Measurements from ENCODE around the gene C4BPA. TPM values are rescaled to one million over a fixed set of nuclear protein-coding genes. Genes with fewer than 3 reads are reported as not detected.

C4BPA gene
- total and polyA plus RNA-seq, 10 of the 15 experiments (the other 5 are each of a cell fraction or from before 2014, with no cell fraction given): 0.31 TPM; not detected in 9

DNA sequence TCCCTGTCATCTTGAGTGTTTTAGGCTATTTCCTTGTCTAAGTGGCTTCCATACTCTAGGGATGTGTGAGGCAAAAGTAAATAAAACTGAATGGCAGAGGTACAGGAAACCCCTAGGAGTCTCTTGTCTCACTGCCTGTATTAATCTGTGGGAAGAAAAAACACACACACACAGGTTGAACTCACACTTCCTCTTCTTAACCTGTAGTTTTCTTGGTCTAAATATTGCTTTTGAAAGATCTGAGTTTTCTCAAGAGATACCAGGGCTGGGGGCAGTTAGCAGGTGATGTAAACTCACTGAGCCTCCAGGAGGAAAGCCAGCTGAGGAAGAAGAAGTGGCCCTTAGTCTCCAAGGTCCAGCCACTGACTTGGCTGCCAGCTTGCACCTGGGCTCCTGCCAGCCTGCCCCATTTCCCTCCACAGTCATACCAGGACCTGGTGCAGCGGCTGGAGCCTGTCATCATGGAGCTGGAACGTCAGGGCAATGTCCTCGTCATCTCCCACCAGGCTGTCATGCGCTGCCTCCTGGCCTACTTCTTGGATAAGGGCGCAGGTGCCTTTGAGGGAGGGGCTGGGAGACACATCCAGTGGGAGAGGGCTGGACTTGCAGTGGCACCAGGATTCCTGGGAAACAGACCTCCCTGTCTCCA, 34.1 kb upstream of the C4BPA start (continued):
- TF ChIP-seq, protein P1, sequence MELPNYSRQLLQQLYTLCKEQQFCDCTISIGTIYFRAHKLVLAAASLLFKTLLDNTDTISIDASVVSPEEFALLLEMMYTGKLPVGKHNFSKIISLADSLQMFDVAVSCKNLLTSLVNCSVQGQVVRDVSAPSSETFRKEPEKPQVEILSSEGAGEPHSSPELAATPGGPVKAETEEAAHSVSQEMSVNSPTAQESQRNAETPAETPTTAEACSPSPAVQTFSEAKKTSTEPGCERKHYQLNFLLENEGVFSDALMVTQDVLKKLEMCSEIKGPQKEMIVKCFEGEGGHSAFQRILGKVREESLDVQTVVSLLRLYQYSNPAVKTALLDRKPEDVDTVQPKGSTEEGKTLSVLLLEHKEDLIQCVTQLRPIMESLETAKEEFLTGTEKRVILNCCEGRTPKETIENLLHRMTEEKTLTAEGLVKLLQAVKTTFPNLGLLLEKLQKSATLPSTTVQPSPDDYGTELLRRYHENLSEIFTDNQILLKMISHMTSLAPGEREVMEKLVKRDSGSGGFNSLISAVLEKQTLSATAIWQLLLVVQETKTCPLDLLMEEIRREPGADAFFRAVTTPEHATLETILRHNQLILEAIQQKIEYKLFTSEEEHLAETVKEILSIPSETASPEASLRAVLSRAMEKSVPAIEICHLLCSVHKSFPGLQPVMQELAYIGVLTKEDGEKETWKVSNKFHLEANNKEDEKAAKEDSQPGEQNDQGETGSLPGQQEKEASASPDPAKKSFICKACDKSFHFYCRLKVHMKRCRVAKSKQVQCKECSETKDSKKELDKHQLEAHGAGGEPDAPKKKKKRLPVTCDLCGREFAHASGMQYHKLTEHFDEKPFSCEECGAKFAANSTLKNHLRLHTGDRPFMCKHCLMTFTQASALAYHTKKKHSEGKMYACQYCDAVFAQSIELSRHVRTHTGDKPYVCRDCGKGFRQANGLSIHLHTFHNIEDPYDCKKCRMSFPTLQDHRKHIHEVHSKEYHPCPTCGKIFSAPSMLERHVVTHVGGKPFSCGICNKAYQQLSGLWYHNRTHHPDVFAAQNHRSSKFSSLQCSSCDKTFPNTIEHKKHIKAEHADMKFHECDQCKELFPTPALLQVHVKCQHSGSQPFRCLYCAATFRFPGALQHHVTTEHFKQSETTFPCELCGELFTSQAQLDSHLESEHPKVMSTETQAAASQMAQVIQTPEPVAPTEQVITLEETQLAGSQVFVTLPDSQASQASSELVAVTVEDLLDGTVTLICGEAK (IDR thresholded peaks at IDR 0.05; ENCODE audit: borderline replicate concordance): no peak
- TF ChIP-seq CREM (IDR thresholded peaks at IDR 0.05; ENCODE audit: low read depth) (no peak), TCF7 (IDR thresholded peaks at IDR 0.05; ENCODE audit: borderline replicate concordance) (no peak), POLR2AphosphoS5 (IDR thresholded peaks at IDR 0.05; ENCODE audit: low read length) (no peak), SMC3 (IDR thresholded peaks at IDR 0.05; ENCODE audit: borderline replicate concordance, low read length) (no peak), HDGF (IDR thresholded peaks at IDR 0.05) (no peak), MTA2 (IDR thresholded peaks at IDR 0.05; ENCODE audit: low read depth) (no peak)
- TF ChIP-seq, protein P2, sequence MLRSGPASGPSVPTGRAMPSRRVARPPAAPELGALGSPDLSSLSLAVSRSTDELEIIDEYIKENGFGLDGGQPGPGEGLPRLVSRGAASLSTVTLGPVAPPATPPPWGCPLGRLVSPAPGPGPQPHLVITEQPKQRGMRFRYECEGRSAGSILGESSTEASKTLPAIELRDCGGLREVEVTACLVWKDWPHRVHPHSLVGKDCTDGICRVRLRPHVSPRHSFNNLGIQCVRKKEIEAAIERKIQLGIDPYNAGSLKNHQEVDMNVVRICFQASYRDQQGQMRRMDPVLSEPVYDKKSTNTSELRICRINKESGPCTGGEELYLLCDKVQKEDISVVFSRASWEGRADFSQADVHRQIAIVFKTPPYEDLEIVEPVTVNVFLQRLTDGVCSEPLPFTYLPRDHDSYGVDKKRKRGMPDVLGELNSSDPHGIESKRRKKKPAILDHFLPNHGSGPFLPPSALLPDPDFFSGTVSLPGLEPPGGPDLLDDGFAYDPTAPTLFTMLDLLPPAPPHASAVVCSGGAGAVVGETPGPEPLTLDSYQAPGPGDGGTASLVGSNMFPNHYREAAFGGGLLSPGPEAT (IDR thresholded peaks at IDR 0.05; ENCODE audit: low read depth): no peak
- TF ChIP-seq, protein P3, sequence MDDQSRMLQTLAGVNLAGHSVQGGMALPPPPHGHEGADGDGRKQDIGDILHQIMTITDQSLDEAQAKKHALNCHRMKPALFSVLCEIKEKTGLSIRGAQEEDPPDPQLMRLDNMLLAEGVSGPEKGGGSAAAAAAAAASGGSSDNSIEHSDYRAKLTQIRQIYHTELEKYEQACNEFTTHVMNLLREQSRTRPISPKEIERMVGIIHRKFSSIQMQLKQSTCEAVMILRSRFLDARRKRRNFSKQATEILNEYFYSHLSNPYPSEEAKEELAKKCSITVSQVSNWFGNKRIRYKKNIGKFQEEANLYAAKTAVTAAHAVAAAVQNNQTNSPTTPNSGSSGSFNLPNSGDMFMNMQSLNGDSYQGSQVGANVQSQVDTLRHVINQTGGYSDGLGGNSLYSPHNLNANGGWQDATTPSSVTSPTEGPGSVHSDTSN (IDR thresholded peaks at IDR 0.05; ENCODE audit: insufficient replicate concordance, low read depth, low read length): no peak
